RWPE1 (cell line): ENCODE measurements around the gene THAP5.
"Not testable (repeated sequence)": the region's sequence is repeated elsewhere in the genome, so short reads cannot be mapped to it uniquely, and the experiment has no call there.

ENCODE experiments used
- CTCF ChIA-PET: fragments of 350-600 bp; sonication (Branson Sonifier 250); formaldehyde crosslinking; extraction: SDS; loops from one replicate; lab custom pipeline; 2021; lab: Yijun Ruan, JAX
- POLR2A ChIA-PET: fragments of 400-600 bp; formaldehyde crosslinking; extraction: SDS; loops from one replicate; lab custom pipeline; 2020; ENCODE audit warnings: antibody characterized with exemption; ENCODE audit not compliant: low non-redundant PET; lab: Yijun Ruan, JAX
- DNase-seq: peaks from one replicate; pipeline ENCODE4 v3.0.0; 2012; ENCODE audit warnings: low spot score
- H3K27ac ChIP-seq: fragments of 450-650 bp; 2 replicates; pipeline ENCODE4 v1.5.1; 2017
- CTCF ChIP-seq: fragments of 450-650 bp; conservative IDR thresholded peaks from 2 replicates; pipeline ENCODE4 v1.5.1; 2017; ENCODE audit warnings: low read depth, mild to moderate bottlenecking

THAP5 gene

GRCh38 chr7:108561047-108561619, 8.4 kb downstream of the THAP5 start:
- no peak for DNase-seq
- POLR2A ChIA-PET: interaction anchor here (0.7 kb wide), 1 partner anchor 209 kb away, joined by 4 read pairs; no protein-coding TSS in a partner anchor

GRCh38 chr7:108559253-108559652, 10.3 kb downstream of the THAP5 start:
- ChIA-PET CTCF (no interaction called here), POLR2A (no interaction called here)
- TF ChIP-seq CTCF: no peak
- H3K27ac ChIP-seq: no peak overlapping the region
- DNase-seq: no peak

More at GRCh38 chr7:108561047-108561619, 8.4 kb downstream of the THAP5 start:
- CTCF ChIA-PET: no interaction called here
- no peak for TF ChIP-seq CTCF
- H3K27ac ChIP-seq: no peak overlapping the region

GRCh38 chr7:108557617-108558016, 11.9 kb downstream of the THAP5 start:
- no peak for TF ChIP-seq CTCF
- no peak for DNase-seq
- POLR2A ChIA-PET: no interaction called here
- no peak overlapping the region for H3K27ac ChIP-seq
- CTCF ChIA-PET: no interaction called here

GRCh38 chr7:108557191-108557590, 12.3 kb downstream of the THAP5 start:
- ChIA-PET CTCF (no interaction called here), POLR2A (no interaction called here)
- H3K27ac ChIP-seq: no peak overlapping the region
- no peak for DNase-seq
- TF ChIP-seq CTCF: no peak

- POLR2A ChIA-PET, H3K27ac ChIP-seq, DNase-seq, CTCF ChIA-PET: not testable (repeated sequence)
Measured at GRCh38 chr7:108556665-108557064, 12.8 kb downstream of the THAP5 start.

- H3K27ac ChIP-seq, POLR2A ChIA-PET, DNase-seq: not testable (repeated sequence)
- CTCF ChIA-PET: interaction anchor here (0.6 to 0.7 kb wide), 3 partner anchors 12 to 360 kb away, joined by 3 to 4 read pairs (median 3); no protein-coding TSS in a partner anchor
Measured at GRCh38 chr7:108548141-108548896, 21.2 kb downstream of the THAP5 start.

- no peak overlapping the region for H3K27ac ChIP-seq
- TF ChIP-seq CTCF: no peak
- CTCF ChIA-PET: interaction anchor here (0.6 kb wide), 1 partner anchor 35 kb away, joined by 3 read pairs; no protein-coding TSS in a partner anchor
- POLR2A ChIA-PET: no interaction called here
- DNase-seq: no peak
Measured at GRCh38 chr7:108541478-108541877, 28.0 kb downstream of the THAP5 start.

- DNase-seq, H3K27ac ChIP-seq, POLR2A ChIA-PET, CTCF ChIA-PET: not testable (repeated sequence)
Measured at GRCh38 chr7:108538685-108539084, 30.8 kb downstream of the THAP5 start.

GRCh38 chr7:108538236-108538635, 31.3 kb downstream of the THAP5 start:
- DNase-seq, H3K27ac ChIP-seq, CTCF ChIA-PET, POLR2A ChIA-PET: not testable (repeated sequence)
